Astrocyte of the cerebellum (primary cell): ENCODE data around the gene SDHA.

Experiments
- DNase-seq: peaks from one replicate; pipeline ENCODE4 v3.0.0-alpha.2; 2011; ENCODE audit warnings: low read depth
- H3K4me3 ChIP-seq: 2 replicates; pipeline ENCODE4 v1.5.1; 2011; ENCODE audit warnings: mild to moderate bottlenecking, low read depth, low read length, moderate library complexity
- in situ Hi-C: cut with HindIII; loops from 2 replicates; pipeline ENCODE4 v1.10.0; 2017; ENCODE audit warnings: low sequenced_read_pairs
- TF ChIP-seq, protein P1 (sequence below): IDR thresholded peaks from 2 replicates; pipeline ENCODE4 v1.5.1; 2012; ENCODE audit warnings: low read length, low read depth, moderate library complexity, mild to moderate bottlenecking; ENCODE audit errors: missing control alignments

The SDHA gene

DNA sequence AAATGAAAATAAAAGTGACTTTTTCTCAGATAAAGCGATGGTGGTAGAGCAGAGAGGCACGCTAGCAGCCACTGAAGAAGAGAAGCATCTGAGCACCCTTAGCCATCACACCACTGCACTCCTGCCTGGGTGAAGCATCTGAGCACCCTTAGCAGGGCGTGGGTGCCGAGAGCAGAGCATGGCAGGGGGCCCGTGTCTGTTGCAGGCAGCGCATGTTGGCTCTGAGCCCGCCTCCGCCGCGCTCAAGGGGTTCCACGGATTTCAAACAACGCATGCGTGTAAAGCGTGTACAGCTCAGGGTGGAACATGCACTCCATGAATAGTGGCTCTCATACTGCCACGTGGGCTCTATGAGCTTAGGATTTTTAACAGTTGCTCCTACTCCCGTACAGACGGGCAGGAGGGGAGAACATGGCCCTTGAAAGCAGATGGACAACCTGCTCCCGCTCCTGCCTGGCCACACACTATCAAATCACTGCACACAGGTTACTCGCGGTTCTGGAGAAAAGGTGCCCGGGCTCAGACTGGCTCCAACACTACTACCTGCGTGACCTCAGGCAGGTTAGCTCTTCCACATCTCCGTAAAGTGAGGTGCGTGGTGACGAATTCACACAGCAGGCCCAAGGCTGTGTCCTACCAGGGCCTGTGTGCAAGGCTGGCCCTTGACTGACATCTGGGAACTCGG, 14.7 kb upstream of the SDHA start:
- in situ Hi-C loops = no loop called here
- no peak overlapping the region for H3K4me3 ChIP-seq
- DNase-seq = no peak
- TF ChIP-seq, protein P1, sequence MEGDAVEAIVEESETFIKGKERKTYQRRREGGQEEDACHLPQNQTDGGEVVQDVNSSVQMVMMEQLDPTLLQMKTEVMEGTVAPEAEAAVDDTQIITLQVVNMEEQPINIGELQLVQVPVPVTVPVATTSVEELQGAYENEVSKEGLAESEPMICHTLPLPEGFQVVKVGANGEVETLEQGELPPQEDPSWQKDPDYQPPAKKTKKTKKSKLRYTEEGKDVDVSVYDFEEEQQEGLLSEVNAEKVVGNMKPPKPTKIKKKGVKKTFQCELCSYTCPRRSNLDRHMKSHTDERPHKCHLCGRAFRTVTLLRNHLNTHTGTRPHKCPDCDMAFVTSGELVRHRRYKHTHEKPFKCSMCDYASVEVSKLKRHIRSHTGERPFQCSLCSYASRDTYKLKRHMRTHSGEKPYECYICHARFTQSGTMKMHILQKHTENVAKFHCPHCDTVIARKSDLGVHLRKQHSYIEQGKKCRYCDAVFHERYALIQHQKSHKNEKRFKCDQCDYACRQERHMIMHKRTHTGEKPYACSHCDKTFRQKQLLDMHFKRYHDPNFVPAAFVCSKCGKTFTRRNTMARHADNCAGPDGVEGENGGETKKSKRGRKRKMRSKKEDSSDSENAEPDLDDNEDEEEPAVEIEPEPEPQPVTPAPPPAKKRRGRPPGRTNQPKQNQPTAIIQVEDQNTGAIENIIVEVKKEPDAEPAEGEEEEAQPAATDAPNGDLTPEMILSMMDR = no peak

DNA sequence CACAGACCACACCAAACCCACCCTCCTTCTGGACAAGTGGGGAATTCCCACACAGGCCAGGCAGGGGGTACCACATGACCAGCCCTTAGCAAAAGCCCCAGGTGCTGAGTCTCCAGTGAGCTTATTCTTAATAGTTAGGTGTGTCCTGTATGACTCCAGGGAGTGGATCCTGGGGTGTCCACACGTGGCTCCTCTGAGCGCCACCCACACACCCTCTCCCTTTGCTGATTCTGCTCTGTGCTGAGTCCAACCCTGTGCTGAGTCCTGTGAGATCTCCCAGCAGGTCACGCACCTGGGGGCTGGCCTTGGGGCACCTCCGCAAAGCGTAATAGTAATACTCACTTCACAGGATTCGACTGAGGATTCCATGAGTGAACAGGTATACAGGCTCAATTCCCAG, 14.1 kb upstream of the SDHA start:
- no peak for DNase-seq
- in situ Hi-C loops = no loop called here
- TF ChIP-seq, protein P1 = no peak

DNA sequence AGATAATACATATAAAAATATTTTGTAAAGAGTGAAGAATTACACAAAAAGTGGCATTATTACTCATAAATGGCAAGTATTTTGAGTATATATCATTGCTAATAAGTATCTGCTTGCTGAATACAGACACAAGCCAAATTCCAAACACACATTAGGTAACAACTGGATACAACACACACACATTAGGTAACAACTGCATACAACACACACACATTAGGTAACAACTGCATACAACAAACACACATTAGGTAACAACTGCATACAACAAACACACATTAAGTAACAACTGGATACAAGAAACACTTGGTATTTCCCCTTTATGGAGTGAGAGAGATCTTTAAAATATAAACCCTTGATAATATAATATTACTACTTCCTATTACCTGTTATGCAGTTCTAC, 13.7 kb upstream of the SDHA start:
- in situ Hi-C loops = no loop called here
- TF ChIP-seq, protein P1 = no peak
- no peak for DNase-seq
- H3K4me3 ChIP-seq = no peak overlapping the region

More for the DNA sequence above, 14.1 kb upstream of the SDHA start:
- no peak overlapping the region for H3K4me3 ChIP-seq

DNA sequence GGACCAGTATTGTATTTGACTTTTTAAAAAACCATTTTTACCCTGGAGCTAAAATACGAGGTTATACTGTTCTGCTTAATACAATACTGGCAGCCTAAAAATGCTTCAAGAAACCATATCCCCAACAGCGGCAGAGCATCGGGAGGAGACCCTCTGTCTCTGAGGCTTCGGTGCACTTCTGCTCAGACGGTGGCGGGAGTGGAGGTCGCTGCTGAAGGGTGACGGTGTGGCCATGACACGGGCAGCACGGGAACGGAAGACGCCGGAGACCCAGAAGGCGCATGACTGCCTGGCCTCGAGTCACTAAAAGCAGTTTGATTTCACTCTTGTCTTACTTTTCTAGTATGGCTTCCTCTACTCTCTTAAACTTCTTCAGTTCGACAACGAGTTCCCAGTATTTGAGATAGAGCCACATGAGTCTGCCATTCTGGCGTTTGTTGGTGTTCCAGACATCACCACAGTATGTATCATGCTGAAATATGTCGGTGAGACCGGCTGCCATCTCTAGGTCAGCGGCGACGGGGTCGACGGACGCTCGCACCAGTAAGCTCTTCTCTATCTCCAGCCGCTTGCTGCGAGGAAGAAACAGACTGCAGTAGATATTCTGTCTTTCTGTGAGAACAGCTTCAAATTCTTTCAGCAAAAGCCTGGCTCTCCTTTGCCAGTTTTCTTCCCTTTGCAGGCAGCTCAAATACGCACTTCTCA, 13.0 kb upstream of the SDHA start:
- in situ Hi-C loops = no loop called here
- H3K4me3 ChIP-seq = no peak overlapping the region
- DNase-seq = no peak
- TF ChIP-seq, protein P1 = no peak

DNA sequence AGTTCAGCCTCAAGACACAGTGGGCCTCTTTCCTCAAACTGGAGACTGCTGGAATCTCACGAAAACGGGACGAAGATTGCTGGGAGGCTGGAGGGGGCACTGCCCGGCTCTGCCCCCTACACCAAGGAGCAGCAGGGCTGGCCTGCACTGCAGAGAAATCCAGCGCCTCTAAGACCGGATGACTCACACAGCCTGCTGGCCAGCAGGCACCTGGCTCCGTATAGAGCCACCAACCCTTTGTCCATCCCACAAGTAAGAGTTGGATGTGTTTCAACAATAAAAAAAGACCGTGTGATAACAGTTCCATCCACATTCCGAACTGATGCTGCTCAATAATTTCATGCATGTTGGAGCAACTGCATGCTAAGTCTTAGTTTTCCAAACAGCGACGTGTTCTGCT, 11.7 kb upstream of the SDHA start:
- no peak overlapping the region for H3K4me3 ChIP-seq
- DNase-seq = no peak
- in situ Hi-C loops = no loop called here
- TF ChIP-seq, protein P1 = no peak

DNA sequence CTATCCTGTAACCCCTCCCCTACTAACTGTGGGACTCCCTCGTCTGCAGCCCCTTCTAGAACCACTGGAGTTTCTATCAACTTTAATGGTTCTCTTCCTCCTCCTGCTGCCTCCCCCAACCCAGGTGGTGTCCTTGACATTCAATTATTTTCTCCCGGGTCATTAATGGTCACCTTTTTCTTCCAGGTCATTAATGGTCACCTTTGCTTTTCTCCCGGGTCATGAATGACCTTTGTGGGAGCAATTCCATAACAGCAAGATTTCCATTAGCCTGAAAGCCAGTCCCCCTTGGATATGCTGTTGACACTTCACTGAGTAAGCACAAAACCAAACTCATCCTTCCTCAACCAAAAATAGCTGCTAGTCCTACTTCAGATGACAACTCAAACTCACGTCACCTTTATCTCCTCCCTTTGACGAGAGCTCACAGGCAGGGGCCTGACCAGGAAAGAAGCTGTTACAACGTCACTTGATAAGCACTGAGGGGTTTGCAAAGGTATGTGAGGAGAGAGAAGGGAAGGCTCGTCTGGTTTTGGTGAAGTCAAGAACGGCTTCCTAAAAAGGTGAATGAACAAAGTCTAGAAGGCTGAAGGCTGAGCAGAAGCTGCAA, 11.1 kb upstream of the SDHA start:
- no peak for DNase-seq
- in situ Hi-C loops = no loop called here
- TF ChIP-seq, protein P1 = no peak
- no peak overlapping the region for H3K4me3 ChIP-seq
